Fibroblast of lung (primary cell): ENCODE measurements around the gene PLA2G2A. TPM values are rescaled to one million over a fixed set of nuclear protein-coding genes. Genes with fewer than 3 reads are reported as not detected.

Experiments
- DNase-seq, 2 donors: peaks; one replicate each; pipeline versions ENCODE4 v3.0.0 to v3.0.0-alpha.2; 2010; ENCODE audit warnings: low read depth in 2 of 2
- H2AFZ ChIP-seq: 2 replicates; pipeline ENCODE4 v1.5.1; 2012; ENCODE audit warnings: low read length, control low read depth, inconsistent platforms
- H3K27ac ChIP-seq: 2 replicates; pipeline ENCODE4 v1.5.1; 2011; ENCODE audit warnings: low read length, control low read depth; ENCODE audit not compliant: insufficient read depth
- H3K27me3 ChIP-seq: 2 replicates; pipeline ENCODE4 v1.5.1; 2011; ENCODE audit warnings: mild to moderate bottlenecking, low read length; ENCODE audit not compliant: control insufficient read depth, insufficient read depth
- H3K36me3 ChIP-seq: 2 replicates; pipeline ENCODE4 v1.5.1; 2011; ENCODE audit warnings: low read length; ENCODE audit not compliant: control insufficient read depth, insufficient read depth
- H3K4me1 ChIP-seq: 2 replicates; pipeline ENCODE4 v1.5.1; 2011; ENCODE audit warnings: low read length; ENCODE audit not compliant: control insufficient read depth, insufficient read depth; ENCODE audit errors: extremely low read depth
- H3K4me2 ChIP-seq: 2 replicates; pipeline ENCODE4 v1.5.1; 2011; ENCODE audit warnings: low read length, control low read depth; ENCODE audit not compliant: insufficient read depth; ENCODE audit errors: extremely low read depth
- H3K4me3 ChIP-seq, 4 experiments: fragments of 200-600 bp in 1 of 4; sonication (generic) in 1 of 4; replicated peaks in 1 of 4; 2 replicates each; pipeline ENCODE4 v1.5.1; 2011 to 2016; ENCODE audit warnings: low read length in 4 of 4, low read depth in 3 of 4, mild to moderate bottlenecking in 3 of 4, control low read depth in 2 of 4, inconsistent platforms in 1 of 4, mixed read lengths in 1 of 4; ENCODE audit not compliant: insufficient read depth in 1 of 4; ENCODE audit errors: control extremely low read depth in 1 of 4
- H3K79me2 ChIP-seq: 2 replicates; pipeline ENCODE4 v1.5.1; 2012; ENCODE audit warnings: mild to moderate bottlenecking, low read length, inconsistent platforms; ENCODE audit not compliant: control insufficient read depth, insufficient read depth
- H3K9ac ChIP-seq: 2 replicates; pipeline ENCODE4 v1.5.1; 2011; ENCODE audit warnings: mild to moderate bottlenecking, low read length, control low read depth; ENCODE audit not compliant: insufficient read depth
- H3K9me3 ChIP-seq: 2 replicates; pipeline ENCODE4 v1.5.1; 2012; ENCODE audit warnings: low read depth, low read length; ENCODE audit not compliant: control insufficient read depth, insufficient read depth
- H4K20me1 ChIP-seq: 2 replicates; pipeline ENCODE4 v1.5.1; 2011; ENCODE audit warnings: low read length; ENCODE audit not compliant: control insufficient read depth, insufficient read depth; ENCODE audit errors: extremely low read depth
- CTCF ChIP-seq, 2 donors: IDR thresholded peaks in 1 of 2; conservative IDR thresholded peaks in 1 of 2; 1 replicate in 1 of 2; 2 replicates in 1 of 2; pipeline ENCODE4 v1.5.1; 2011 to 2012; ENCODE audit warnings: low read length in 2 of 2, control low read depth in 1 of 2, inconsistent platforms in 1 of 2, low read depth in 1 of 2, mild to moderate bottlenecking in 1 of 2
- EZH2 ChIP-seq: IDR thresholded peaks from 2 replicates; pipeline ENCODE4 v1.5.1; 2012; ENCODE audit warnings: low read length, control low read depth, mild to moderate bottlenecking; ENCODE audit errors: missing control alignments
- polyA plus RNA-seq, 2 donors: library from polyadenylated mRNA; depleted of rRNA in 1 of 2; stranded (reverse) in 1 of 2; unstranded in 1 of 2; fragments of >200 nt; gene quantifications; 2 replicates each; pipeline ENCODE4 v1.2.1, GENCODE V29; 2011 to 2012; ENCODE audit warnings: missing spikeins in 1 of 2
- total RNA-seq: library from RNA; depleted of rRNA; stranded (reverse); fragments of >200 nt; gene quantifications from 2 replicates; pipeline ENCODE4 v1.2.1, GENCODE V29; 2014

The PLA2G2A gene
- total and polyA plus RNA-seq, 2 donors (not counting 1 experiment from before 2014, with no cell fraction given): not detected

- Histone ChIP-seq H3K27ac (no peak overlapping the region), H2AFZ (no peak overlapping the region), H3K9ac (no peak overlapping the region), H4K20me1 (no peaks in the 10 kb centered on the region), H3K9me3 (no peaks in the 10 kb centered on the region), H3K36me3 (no peaks in the 10 kb centered on the region), H3K4me2 (no peak overlapping the region), H3K4me3 (no peak overlapping the region), H3K4me1 (no peaks in the 10 kb centered on the region), H3K79me2 (no peaks in the 10 kb centered on the region), H3K27me3 (peaks cover 16% of the 10 kb centered on the region)
- no peak for TF ChIP-seq EZH2
- no peak for TF ChIP-seq CTCF (conservative IDR thresholded peaks at IDR 0.05 in 1 of 2, IDR thresholded peaks at IDR 0.05 in 1 of 2; ENCODE audit: low read depth in 1 of 2, low read length in 2 of 2)
- DNase-seq: no peak
These were observed 25.4 kb downstream of the PLA2G2A start for GRCh38 chr1:19954059-19954458.

GRCh38 chr1:19949016-19949415 is 30.4 kb downstream of the PLA2G2A start:
- DNase-seq: peak; percentile 60 to 88
- peak overlapping the region; percentile 47 for H2AFZ ChIP-seq
- H3K27ac ChIP-seq: no peak overlapping the region

GRCh38 chr1:19946971-19947370 is 32.4 kb downstream of the PLA2G2A start:
- H3K9ac ChIP-seq: no peak overlapping the region
- no peaks in the 10 kb centered on the region for H3K4me1 ChIP-seq
- H4K20me1 ChIP-seq: no peaks in the 10 kb centered on the region
- no peak overlapping the region for H3K27ac ChIP-seq
- no peak overlapping the region for H2AFZ ChIP-seq
- TF ChIP-seq EZH2 (no peak), CTCF (conservative IDR thresholded peaks at IDR 0.05 in 1 of 2, IDR thresholded peaks at IDR 0.05 in 1 of 2; ENCODE audit: low read depth in 1 of 2, low read length in 2 of 2) (no peak)
- H3K36me3 ChIP-seq: no peaks in the 10 kb centered on the region
- no peaks in the 10 kb centered on the region for H3K9me3 ChIP-seq
- no peak overlapping the region for H3K4me2 ChIP-seq
- no peak overlapping the region for H3K4me3 ChIP-seq
- no peaks in the 10 kb centered on the region for H3K79me2 ChIP-seq
- DNase-seq: no peak
- peaks cover 4% of the 10 kb centered on the region for H3K27me3 ChIP-seq

More at GRCh38 chr1:19949016-19949415, 30.4 kb downstream of the PLA2G2A start:
- no peak for TF ChIP-seq CTCF (conservative IDR thresholded peaks at IDR 0.05 in 1 of 2, IDR thresholded peaks at IDR 0.05 in 1 of 2; ENCODE audit: low read depth in 1 of 2, low read length in 2 of 2)
- no peak for TF ChIP-seq EZH2
- Histone ChIP-seq H3K4me3 (no peak overlapping the region), H4K20me1 (no peaks in the 10 kb centered on the region), H3K4me1 (no peaks in the 10 kb centered on the region), H3K27me3 (peaks cover 4% of the 10 kb centered on the region), H3K9ac (no peak overlapping the region), H3K36me3 (no peaks in the 10 kb centered on the region), H3K4me2 (no peak overlapping the region), H3K79me2 (no peaks in the 10 kb centered on the region), H3K9me3 (no peaks in the 10 kb centered on the region)
